Astrocyte of the spinal cord (primary cell): ENCODE measurements around the gene MACO1.

ENCODE experiments used
- DNase-seq: peaks from one replicate; pipeline ENCODE4 v3.0.0; 2011; ENCODE audit warnings: low read depth, low spot score
- H3K4me3 ChIP-seq: 2 replicates; pipeline ENCODE4 v1.5.1; 2011; ENCODE audit warnings: low read depth, mild to moderate bottlenecking, low read length, moderate library complexity
- in situ Hi-C: cut with HindIII; loops from 2 replicates; pipeline ENCODE4 v1.10.0; 2017; ENCODE audit warnings: low sequenced_read_pairs
- TF ChIP-seq, protein P1 (sequence below): IDR thresholded peaks from 2 replicates; pipeline ENCODE4 v1.5.1; 2012; ENCODE audit warnings: low read depth, mild to moderate bottlenecking, low read length, inconsistent platforms

Gene MACO1

DNA sequence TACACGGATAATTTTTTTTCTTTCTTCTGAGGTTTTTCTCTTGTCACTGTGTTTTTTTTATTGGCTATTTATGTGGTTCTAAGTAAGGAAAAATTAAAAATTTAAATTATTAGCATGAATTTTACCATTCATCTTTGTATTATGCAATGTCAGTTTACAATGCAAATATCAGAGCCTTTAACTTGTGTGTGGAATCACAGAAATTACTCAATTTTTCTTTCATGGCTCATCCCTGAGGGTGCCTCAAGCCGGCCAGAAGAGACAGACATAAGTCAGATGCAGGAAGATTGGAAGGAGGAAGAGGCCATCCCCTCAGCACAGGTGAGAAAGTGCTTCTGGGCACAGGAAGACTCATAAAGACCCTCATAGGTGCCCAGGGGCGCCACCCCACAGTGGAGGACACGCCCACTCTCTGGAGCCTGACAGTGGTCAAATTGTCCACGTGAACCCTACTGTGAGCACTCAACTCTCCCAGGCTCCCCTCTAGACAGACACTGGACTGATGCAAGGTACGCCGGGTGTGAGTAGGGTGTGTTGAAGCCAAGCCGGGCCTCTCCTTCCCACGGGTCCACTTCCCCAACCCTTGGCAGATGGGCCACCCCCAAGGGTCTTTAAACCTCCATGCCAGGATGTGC, 103.2 kb downstream of the MACO1 start:
- TF ChIP-seq, protein P1, sequence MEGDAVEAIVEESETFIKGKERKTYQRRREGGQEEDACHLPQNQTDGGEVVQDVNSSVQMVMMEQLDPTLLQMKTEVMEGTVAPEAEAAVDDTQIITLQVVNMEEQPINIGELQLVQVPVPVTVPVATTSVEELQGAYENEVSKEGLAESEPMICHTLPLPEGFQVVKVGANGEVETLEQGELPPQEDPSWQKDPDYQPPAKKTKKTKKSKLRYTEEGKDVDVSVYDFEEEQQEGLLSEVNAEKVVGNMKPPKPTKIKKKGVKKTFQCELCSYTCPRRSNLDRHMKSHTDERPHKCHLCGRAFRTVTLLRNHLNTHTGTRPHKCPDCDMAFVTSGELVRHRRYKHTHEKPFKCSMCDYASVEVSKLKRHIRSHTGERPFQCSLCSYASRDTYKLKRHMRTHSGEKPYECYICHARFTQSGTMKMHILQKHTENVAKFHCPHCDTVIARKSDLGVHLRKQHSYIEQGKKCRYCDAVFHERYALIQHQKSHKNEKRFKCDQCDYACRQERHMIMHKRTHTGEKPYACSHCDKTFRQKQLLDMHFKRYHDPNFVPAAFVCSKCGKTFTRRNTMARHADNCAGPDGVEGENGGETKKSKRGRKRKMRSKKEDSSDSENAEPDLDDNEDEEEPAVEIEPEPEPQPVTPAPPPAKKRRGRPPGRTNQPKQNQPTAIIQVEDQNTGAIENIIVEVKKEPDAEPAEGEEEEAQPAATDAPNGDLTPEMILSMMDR: no peak
- DNase-seq: no peak
- in situ Hi-C loops: no loop called here
- H3K4me3 ChIP-seq: no peak overlapping the region

DNA sequence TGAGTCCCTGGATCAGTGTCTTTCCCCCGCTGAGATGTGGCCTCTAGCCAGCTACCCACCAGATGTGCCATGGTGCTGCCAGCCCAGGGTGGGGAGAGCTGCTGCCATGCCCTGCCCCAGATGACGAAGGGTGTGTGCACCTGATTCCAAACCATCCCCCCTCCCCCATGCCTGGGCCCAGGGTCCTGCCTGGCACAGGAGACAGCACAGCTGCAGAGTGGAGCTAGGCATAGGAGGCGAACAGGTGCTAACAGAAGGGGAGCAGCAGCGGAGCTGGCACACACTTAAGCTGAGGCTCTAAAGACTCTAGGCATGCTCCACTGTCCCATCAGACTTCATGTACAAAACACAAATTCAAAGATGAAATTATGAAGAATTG, 103.7 kb downstream of the MACO1 start:
- in situ Hi-C loops: no loop called here
- TF ChIP-seq, protein P1: no peak
- no peak overlapping the region for H3K4me3 ChIP-seq
- DNase-seq: no peak

DNA sequence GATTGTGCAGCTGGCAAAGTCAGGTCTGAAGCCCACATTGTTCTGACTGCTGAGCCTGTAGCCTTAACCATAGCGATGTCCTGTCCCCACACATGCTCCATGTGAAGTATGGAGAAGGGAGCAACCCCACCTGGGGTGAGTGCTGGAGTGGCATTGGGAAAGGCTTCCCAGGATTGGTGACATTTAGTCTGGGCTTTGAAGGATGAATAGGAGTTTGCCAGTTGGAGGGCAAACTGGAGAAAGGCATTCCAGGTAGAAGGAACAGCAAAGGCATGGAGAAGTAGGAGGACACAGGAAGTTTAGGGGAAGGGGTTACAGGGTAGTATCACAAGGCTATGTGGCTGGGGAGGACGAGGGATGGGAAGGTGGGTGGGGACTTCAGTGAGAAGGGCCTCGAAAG, 105.4 kb downstream of the MACO1 start:
- TF ChIP-seq, protein P1: no peak
- in situ Hi-C loops: no loop called here
- H3K4me3 ChIP-seq: no peak overlapping the region
- DNase-seq: no peak

DNA sequence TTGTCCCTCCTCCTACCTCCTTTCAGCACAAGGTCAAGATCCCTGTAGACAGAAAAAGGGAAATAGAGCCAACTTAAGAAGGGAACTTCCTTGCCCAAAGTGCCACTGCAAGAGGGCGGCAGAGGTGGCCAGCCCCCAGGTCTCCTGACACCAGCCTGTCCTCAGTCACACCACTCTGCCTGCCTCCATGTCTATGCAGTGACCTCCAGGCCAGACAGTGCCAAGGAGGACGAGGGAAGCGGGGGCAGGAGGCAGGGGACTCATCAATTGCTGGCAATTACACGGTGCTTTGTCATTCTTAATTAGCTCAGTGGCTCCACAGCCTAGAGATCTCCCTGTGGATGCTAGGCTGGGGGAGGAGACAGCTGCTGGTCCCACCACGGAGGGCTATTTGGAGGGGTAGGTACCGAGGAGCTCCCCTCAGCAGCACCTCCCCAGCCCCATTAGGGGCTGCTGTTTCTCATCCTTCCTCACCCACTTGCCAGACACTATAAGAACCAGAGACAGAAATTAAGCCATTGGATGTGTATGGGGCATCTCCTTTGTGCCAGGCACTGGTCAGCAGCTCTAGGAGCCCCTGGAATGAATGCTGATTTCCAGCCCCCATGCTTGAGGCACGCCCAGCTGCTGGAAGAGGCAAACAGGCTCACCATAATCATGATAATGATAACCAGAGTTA, 106.6 kb downstream of the MACO1 start:
- no peak for DNase-seq
- TF ChIP-seq, protein P1: no peak
- H3K4me3 ChIP-seq: no peak overlapping the region
- in situ Hi-C loops: no loop called here

DNA sequence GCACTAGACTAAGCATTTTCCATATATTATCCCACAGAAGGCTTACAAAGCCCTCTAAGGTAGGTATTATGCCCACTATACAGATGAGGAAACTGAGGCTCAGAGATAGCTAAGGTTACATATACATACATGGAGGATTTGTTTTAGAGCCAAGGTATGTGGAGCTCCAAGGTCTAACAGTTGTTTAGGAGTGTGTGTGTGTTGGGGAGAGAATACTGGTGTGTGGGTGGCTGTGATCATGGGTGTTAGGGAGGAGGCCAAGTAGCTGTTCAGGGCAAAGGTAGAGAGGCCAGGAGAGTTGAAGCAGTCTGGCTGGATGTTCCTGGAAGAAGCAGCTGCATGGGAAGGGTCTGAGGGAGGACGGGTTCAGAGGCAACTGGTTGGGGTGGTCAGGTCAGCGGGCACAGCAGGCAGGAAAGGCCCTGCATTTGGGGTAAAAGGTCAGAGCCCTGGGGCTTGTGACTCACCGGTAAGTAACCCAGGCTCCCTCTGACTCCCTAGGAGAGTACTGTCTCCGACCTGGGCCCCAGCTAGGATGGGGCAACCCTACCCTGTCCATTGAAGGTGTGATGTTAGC, 107.6 kb downstream of the MACO1 start:
- TF ChIP-seq, protein P1: no peak
- in situ Hi-C loops: no loop called here
- no peak for DNase-seq
- no peak overlapping the region for H3K4me3 ChIP-seq

DNA sequence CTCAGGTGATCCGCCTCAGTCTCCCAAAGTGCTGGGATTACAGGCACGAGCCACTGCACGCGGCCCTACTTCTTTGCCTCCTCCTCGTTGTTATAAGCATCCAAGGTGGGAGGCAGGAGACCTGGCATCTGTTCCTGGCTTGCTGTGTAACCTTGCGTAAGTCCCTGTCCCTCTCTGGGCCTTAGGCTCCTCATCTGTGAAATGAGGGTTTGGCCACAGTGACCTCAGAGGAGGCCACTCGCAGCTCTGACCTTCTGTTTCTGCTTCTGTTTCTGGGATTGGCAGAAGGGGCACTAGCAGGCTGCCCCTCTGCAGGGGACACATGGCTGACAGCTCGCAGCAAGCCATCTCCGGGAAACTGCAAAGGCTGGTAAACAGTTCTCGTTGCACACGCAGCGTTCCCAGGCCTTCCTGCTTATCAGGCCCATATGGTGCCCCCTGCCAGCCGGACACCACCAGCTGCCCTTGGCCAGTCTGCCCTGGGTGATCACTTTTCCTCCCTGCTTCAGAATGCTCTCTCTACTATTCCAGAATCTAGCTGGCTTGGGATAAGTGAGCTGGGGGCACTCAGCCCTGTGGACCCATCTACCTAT, 110.1 kb downstream of the MACO1 start:
- no peak for DNase-seq
- in situ Hi-C loops: no loop called here
- no peak overlapping the region for H3K4me3 ChIP-seq
- TF ChIP-seq, protein P1: no peak
